Measurements from ENCODE around the gene EMSY. TPM values are rescaled to one million over a fixed set of nuclear protein-coding genes. Genes with fewer than 3 reads are reported as not detected.

The EMSY gene
- 20.1 and 25.9 TPM in 2 replicates for total RNA-seq

GRCh38 chr11:76444384-76445120 lies at the start of gene EMSY:
TSS of gene EMSY (plus strand) at chr11:76445018. CDS start at chr11:76446939, 1,921 bp downstream.

Other genes starting within 250 kb of the EMSY start
- not detected in 2 replicates for gene WNT11, start 238.5 kb upstream of the EMSY start, total RNA-seq
- gene THAP12, start 63.9 kb upstream of the EMSY start, total RNA-seq, result 27.6 and 35.7 TPM in 2 replicates
- gene GVQW3, start 63.7 kb upstream of the EMSY start, total RNA-seq, result not detected in 2 replicates
- gene LRRC32, start 225.7 kb downstream of the EMSY start, total RNA-seq, result 129 and 139 TPM in 2 replicates